DND-41 (cell line): ENCODE measurements around the gene SLC41A2.

Experiments used
- ATAC-seq: fragments of 200-7000 bp; cut with Tn5 transposase; 3 replicates; pipeline ENCODE4 v1.9.1; 2021; ENCODE audit warnings: low read depth; ENCODE audit not compliant: insufficient read depth
- DNase-seq: peaks from one replicate; pipeline ENCODE4 v3.0.0-alpha.2; 2020
- H2AFZ ChIP-seq: 2 replicates; pipeline ENCODE4 v1.6.0; 2012; ENCODE audit warnings: low read depth, low read length
- H3K27ac ChIP-seq: 2 replicates; pipeline ENCODE4 v1.5.1; 2012; ENCODE audit warnings: low read length, inconsistent platforms
- H3K27me3 ChIP-seq: fragments of 200-600 bp; sonication (generic); 2 replicates; pipeline ENCODE4 v1.6.0; 2012; ENCODE audit warnings: low read length, mild to moderate bottlenecking, inconsistent platforms; ENCODE audit not compliant: insufficient read depth, poor library complexity
- H3K36me3 ChIP-seq: 2 replicates; pipeline ENCODE4 v1.5.1; 2012; ENCODE audit warnings: low read length, inconsistent platforms; ENCODE audit not compliant: insufficient read depth
- H3K4me1 ChIP-seq: 2 replicates; pipeline ENCODE4 v1.5.1; 2012; ENCODE audit warnings: mild to moderate bottlenecking, low read length; ENCODE audit not compliant: insufficient read depth
- H3K4me2 ChIP-seq: 2 replicates; pipeline ENCODE4 v1.6.0; 2012; ENCODE audit warnings: mild to moderate bottlenecking, moderate library complexity, low read length, inconsistent platforms; ENCODE audit not compliant: insufficient read depth
- H3K4me3 ChIP-seq, 2 experiments: fragments of 200-600 bp in 1 of 2; shearing (Covaris generic) in 1 of 2; 2 replicates each; pipeline ENCODE4 v1.5.1; 2012 to 2016; ENCODE audit warnings: inconsistent platforms in 2 of 2, low read length in 2 of 2, mild to moderate bottlenecking in 2 of 2, low read depth in 1 of 2, moderate library complexity in 1 of 2
- H3K79me2 ChIP-seq: 2 replicates; pipeline ENCODE4 v1.6.0; 2012; ENCODE audit warnings: low read length, inconsistent platforms; ENCODE audit not compliant: insufficient read depth
- H3K9ac ChIP-seq: 2 replicates; pipeline ENCODE4 v1.6.0; 2012; ENCODE audit warnings: low read depth, mild to moderate bottlenecking, inconsistent platforms, low read length, moderate library complexity
- H3K9me3 ChIP-seq: 2 replicates; pipeline ENCODE4 v1.5.1; 2012; ENCODE audit warnings: low read length, moderate library complexity, mild to moderate bottlenecking, inconsistent platforms; ENCODE audit not compliant: insufficient read depth, severe bottlenecking
- H4K20me1 ChIP-seq: 2 replicates; pipeline ENCODE4 v1.6.0; 2012; ENCODE audit warnings: low read length; ENCODE audit not compliant: insufficient read depth
- CTCF ChIP-seq: IDR thresholded peaks from 2 replicates; pipeline ENCODE4 v1.5.1; 2012; ENCODE audit warnings: borderline replicate concordance, low read length, moderate library complexity, mild to moderate bottlenecking; ENCODE audit not compliant: poor library complexity, severe bottlenecking; ENCODE audit errors: extremely low read depth
- EZH2 ChIP-seq: IDR thresholded peaks from 3 replicates; pipeline ENCODE4 v1.6.1; 2012; ENCODE audit warnings: borderline replicate concordance, low read depth, mild to moderate bottlenecking, moderate library complexity, low read length, inconsistent platforms; ENCODE audit not compliant: severe bottlenecking

Gene SLC41A2

GRCh38 chr12:104930388-104931326 is 27.4 kb downstream of the SLC41A2 start:
- ATAC-seq (no peak), DNase-seq (no peak)
- H2AFZ ChIP-seq: no peak overlapping the region
- H3K79me2 ChIP-seq: no peaks in the 10 kb centered on the region
- H3K4me2 ChIP-seq: no peak overlapping the region
- no peak overlapping the region for H3K9ac ChIP-seq
- H3K36me3 ChIP-seq: no peaks in the 10 kb centered on the region
- no peak for TF ChIP-seq EZH2
- TF ChIP-seq CTCF: no peak
- H3K27me3 ChIP-seq: peaks cover 3% of the 10 kb centered on the region
- no peak overlapping the region for H3K27ac ChIP-seq
- no peak overlapping the region for H3K4me3 ChIP-seq
- H3K4me1 ChIP-seq: no peaks in the 10 kb centered on the region
- no peaks in the 10 kb centered on the region for H4K20me1 ChIP-seq
- no peaks in the 10 kb centered on the region for H3K9me3 ChIP-seq

- ATAC-seq: no peak
- TF ChIP-seq EZH2 (no peak), CTCF (no peak)
- DNase-seq: no peak
- Histone ChIP-seq H3K79me2 (no peaks in the 10 kb centered on the region), H3K4me1 (no peaks in the 10 kb centered on the region), H3K9ac (no peak overlapping the region), H3K36me3 (no peaks in the 10 kb centered on the region), H3K4me3 (no peak overlapping the region), H3K27me3 (peaks cover 3% of the 10 kb centered on the region), H4K20me1 (no peaks in the 10 kb centered on the region), H3K9me3 (no peaks in the 10 kb centered on the region), H3K4me2 (no peak overlapping the region), H3K27ac (no peak overlapping the region), H2AFZ (no peak overlapping the region)
Measured at GRCh38 chr12:104929977-104930376, 28.1 kb downstream of the SLC41A2 start.

- Histone ChIP-seq H3K27me3 (peaks cover 3% of the 10 kb centered on the region), H3K9ac (no peak overlapping the region), H3K79me2 (no peaks in the 10 kb centered on the region), H2AFZ (no peak overlapping the region), H3K36me3 (no peaks in the 10 kb centered on the region), H3K4me2 (no peak overlapping the region), H3K27ac (no peak overlapping the region), H3K4me3 (no peak overlapping the region), H3K9me3 (no peaks in the 10 kb centered on the region), H4K20me1 (no peaks in the 10 kb centered on the region), H3K4me1 (no peaks in the 10 kb centered on the region)
- no peak for DNase-seq
- ATAC-seq: no peak
- TF ChIP-seq CTCF (no peak), EZH2 (no peak)
Measured at GRCh38 chr12:104929368-104929767, 28.7 kb downstream of the SLC41A2 start.
